ENCODE results near the gene NRXN3.

The NRXN3 gene

GRCh38 chr14:78638926-78639325 is 468.8 kb downstream of the NRXN3 start:
- TF ChIP-seq ZNF423 (tag by site-specific recombination; IDR thresholded peaks at IDR 0.05) (no peak), ZEB2 (tag by site-specific recombination; IDR thresholded peaks at IDR 0.05) (no peak), ZNF785 (tag by site-specific recombination; IDR thresholded peaks at IDR 0.05) (no peak), GLIS1 (tag by site-specific recombination; IDR thresholded peaks at IDR 0.05) (no peak), ZNF629 (tag by site-specific recombination; IDR thresholded peaks at IDR 0.05) (no peak), ZNF394 (tag by site-specific recombination; IDR thresholded peaks at IDR 0.05; ENCODE audit: borderline replicate concordance) (no peak), KLF9 (tag by site-specific recombination; IDR thresholded peaks at IDR 0.05; ENCODE audit: low read depth) (no peak), ZNF704 (tag by site-specific recombination; IDR thresholded peaks at IDR 0.05) (no peak), ZNF2 (tag by site-specific recombination; IDR thresholded peaks at IDR 0.05) (no peak), ZBTB17 (tag by site-specific recombination; IDR thresholded peaks at IDR 0.05) (no peak), ZNF274 (IDR thresholded peaks at IDR 0.05; ENCODE audit: low read length) (no peak), ZNF274 (tag by site-specific recombination; IDR thresholded peaks at IDR 0.05; ENCODE audit: borderline replicate concordance) (no peak)
- no peak overlapping the region for H3K27ac ChIP-seq (ENCODE audit: extremely low read depth, low read depth, low read length)
- ChIA-PET POLR2A (no interaction called here), CTCF (no interaction called here)
- H3K9me3 ChIP-seq (ENCODE audit: control insufficient read depth, insufficient read depth, low read depth, low read length), result no peaks in the 10 kb centered on the region
- no peaks in the 10 kb centered on the region for H3K36me3 ChIP-seq (ENCODE audit: control insufficient read depth in 2 of 2, insufficient read depth in 1 of 2, low read length in 2 of 2)
- no peaks in the 10 kb centered on the region for H3K4me1 ChIP-seq (ENCODE audit: control insufficient read depth, insufficient read depth, low read length)
- H3K4me3 ChIP-seq (ENCODE audit: low read depth, low read length), result no peak overlapping the region

GRCh38 chr14:78644824-78645559 is 474.8 kb downstream of the NRXN3 start:
- ChIA-PET POLR2A (no interaction called here), CTCF (no interaction called here)
- H3K9me3 ChIP-seq (ENCODE audit: control insufficient read depth, insufficient read depth, low read depth, low read length), result no peaks in the 10 kb centered on the region
- no peak overlapping the region for H3K27ac ChIP-seq (ENCODE audit: extremely low read depth, low read depth, low read length)
- TF ChIP-seq ELK4 (IDR thresholded peaks at IDR 0.05; ENCODE audit: borderline replicate concordance, low read depth, low read length), result no peak
- no peak for TF ChIP-seq ZNF350 (tag by site-specific recombination; IDR thresholded peaks at IDR 0.05)
- no peak for TF ChIP-seq WT1 (tag by site-specific recombination; IDR thresholded peaks at IDR 0.05)
- TF ChIP-seq ZEB2 (tag by site-specific recombination; IDR thresholded peaks at IDR 0.05), result no peak
- TF ChIP-seq ZNF398 (tag by site-specific recombination; IDR thresholded peaks at IDR 0.05), result no peak
- no peak for TF ChIP-seq KLF9 (tag by site-specific recombination; IDR thresholded peaks at IDR 0.05; ENCODE audit: low read depth)
- TF ChIP-seq PRDM10 (tag by site-specific recombination; IDR thresholded peaks at IDR 0.05), result no peak
- no peak for TF ChIP-seq ZSCAN16 (tag by site-specific recombination; IDR thresholded peaks at IDR 0.05)
- TF ChIP-seq MEIS1 (CRISPR knock-in tag; IDR thresholded peaks at IDR 0.05; ENCODE audit: borderline replicate concordance), result no peak
- TF ChIP-seq ZNF311 (tag by site-specific recombination; IDR thresholded peaks at IDR 0.05; ENCODE audit: borderline replicate concordance), result no peak
- TF ChIP-seq ZNF26 (tag by site-specific recombination; IDR thresholded peaks at IDR 0.05), result no peak
- TF ChIP-seq BCL6B (tag by site-specific recombination; IDR thresholded peaks at IDR 0.05), result no peak
- H3K36me3 ChIP-seq (ENCODE audit: control insufficient read depth in 2 of 2, insufficient read depth in 1 of 2, low read length in 2 of 2), result no peaks in the 10 kb centered on the region
- no peaks in the 10 kb centered on the region for H3K4me1 ChIP-seq (ENCODE audit: control insufficient read depth, insufficient read depth, low read length)
- no peak overlapping the region for H3K4me3 ChIP-seq (ENCODE audit: low read depth, low read length)
